Lung (tissue), 12 donors: Measurements from ENCODE around the gene SOX6. TPM values are rescaled to one million over a fixed set of nuclear protein-coding genes. Genes with fewer than 3 reads are reported as not detected.

ENCODE experiments used
- ATAC-seq: fragments of 200-7000 bp; cut with Tn5 transposase; one replicate; pipeline ENCODE4 v1.9.1; 2020; ENCODE audit warnings: moderate number of reproducible peaks; ENCODE audit not compliant: insufficient read depth, low FRiP score
- DNase-seq, 3 donors: peaks; one replicate each; pipeline ENCODE4 v3.0.0-alpha.2; 2013 to 2017
- H3K27ac ChIP-seq, 2 donors: one replicate each; pipeline ENCODE4 v1.5.1; 2013; ENCODE audit warnings: mild to moderate bottlenecking in 2 of 2, moderate library complexity in 2 of 2, control low read depth in 1 of 2, inconsistent platforms in 1 of 2, low read depth in 1 of 2, low read length in 1 of 2
- H3K27me3 ChIP-seq, 3 donors: one replicate each; pipeline ENCODE4 v1.5.1; 2013; ENCODE audit warnings: low read length in 2 of 3; ENCODE audit not compliant: control insufficient read depth in 3 of 3, insufficient read depth in 3 of 3
- H3K36me3 ChIP-seq, 4 donors: one replicate each; pipeline ENCODE4 v1.5.1; 2013; ENCODE audit warnings: low read length in 4 of 4, mild to moderate bottlenecking in 1 of 4, moderate library complexity in 1 of 4; ENCODE audit not compliant: control insufficient read depth in 4 of 4, insufficient read depth in 4 of 4
- H3K4me1 ChIP-seq, 5 donors: one replicate each; pipeline ENCODE4 v1.5.1; 2013; ENCODE audit warnings: low read length in 5 of 5, mild to moderate bottlenecking in 2 of 5, moderate library complexity in 1 of 5; ENCODE audit not compliant: control insufficient read depth in 5 of 5, insufficient read depth in 5 of 5
- H3K4me3 ChIP-seq: one replicate; pipeline ENCODE4 v1.5.1; 2013; ENCODE audit warnings: mild to moderate bottlenecking, control low read depth, moderate library complexity
- H3K9ac ChIP-seq, 2 donors: one replicate each; pipeline ENCODE4 v1.5.1; 2013; ENCODE audit warnings: low read length in 2 of 2, control low read depth in 1 of 2; ENCODE audit not compliant: insufficient read depth in 1 of 2
- H3K9me3 ChIP-seq, 4 donors: one replicate each; pipeline ENCODE4 v1.5.1; 2013; ENCODE audit warnings: low read length in 3 of 4, mild to moderate bottlenecking in 1 of 4, moderate library complexity in 1 of 4; ENCODE audit not compliant: control insufficient read depth in 4 of 4, insufficient read depth in 3 of 4
- CTCF ChIP-seq: IDR thresholded peaks from 2 replicates; pipeline ENCODE4 v1.5.1; 2012; ENCODE audit warnings: mild to moderate bottlenecking; ENCODE audit errors: control extremely low read depth, extremely low read depth
- WGBS, 2 donors: extraction: QIAGEN DNeasy Blood & Tissue Kit; methylation state at CpG; one replicate each; pipeline ENCODE4 v1.1.7; 2013; 5-methylcytosine and 5-hydroxymethylcytosine counted together
- polyA plus RNA-seq, 2 donors: library from polyadenylated mRNA; stranded (reverse); fragments of 200-250 nt; gene quantifications; one replicate each; pipeline ENCODE4 v1.2.1, GENCODE V29; 2013
- total RNA-seq, 2 donors: library from RNA; depleted of rRNA in 1 of 2; stranded (reverse); fragments of >200 nt in 1 of 2; gene quantifications; one replicate each; pipeline ENCODE4 v1.2.1, GENCODE V29; 2014 to 2021
- donor health status: control.
- donor health status: control.
- donor health status: Bipolar disorder and iron deficiency.
- donor health status: healthy.
- donor health status: DM: yes; HTN: yes; CAD: no.

SOX6 gene
- total and polyA plus RNA-seq, 4 donors = 0.58 to 31.7 (median 7.4) TPM

- ATAC-seq (no peak), DNase-seq (no peak)
- H3K9ac ChIP-seq = no peak overlapping the region
- no peaks in the 10 kb centered on the region for H3K36me3 ChIP-seq
- no peak overlapping the region for H3K27ac ChIP-seq
- 91 to 95% methylated on average over 7 of the region's 7 CpGs for WGBS, 2 donors
- no peak for TF ChIP-seq CTCF
- H3K27me3 ChIP-seq = no peaks in the 10 kb centered on the region
- H3K4me3 ChIP-seq = no peak overlapping the region
- H3K4me1 ChIP-seq = peaks cover 0 to under 1% (median 0%) of the 10 kb centered on the region in 5 donors
- peaks cover 0 to 4% (median 0%) of the 10 kb centered on the region in 4 donors for H3K9me3 ChIP-seq
These were observed 412.7 kb downstream of the SOX6 start for GRCh38 chr11:15943418-15944197.

DNA sequence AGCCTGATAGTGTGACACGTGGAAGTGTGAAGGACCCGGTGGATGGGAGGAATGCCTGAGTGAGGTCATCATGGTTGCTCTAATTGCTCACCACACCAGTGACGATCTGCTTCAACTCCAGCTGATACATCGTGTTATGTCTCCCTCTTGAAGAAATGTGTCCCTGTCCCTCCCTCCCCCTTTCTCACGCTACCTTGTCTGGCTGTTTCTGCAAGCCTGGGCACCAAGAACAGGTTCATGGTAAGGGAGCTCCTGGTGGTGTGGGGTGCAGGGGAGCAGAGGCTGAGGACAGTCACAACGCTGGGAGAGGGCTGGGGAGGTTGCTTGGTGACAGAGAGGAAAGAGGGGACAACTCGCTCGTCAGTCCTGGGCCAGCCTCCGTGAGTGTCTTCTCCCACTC is 413.4 kb downstream of the SOX6 start:
- Histone ChIP-seq H3K27me3 (no peaks in the 10 kb centered on the region), H3K4me1 (peaks cover 0 to 7% (median 0%) of the 10 kb centered on the region in 5 donors), H3K36me3 (no peaks in the 10 kb centered on the region), H3K4me3 (no peak overlapping the region), H3K27ac (no peak overlapping the region), H3K9me3 (peaks cover 0 to 4% (median 0%) of the 10 kb centered on the region in 4 donors), H3K9ac (no peak overlapping the region)
- no peak for TF ChIP-seq CTCF
- no peak for ATAC-seq
- DNase-seq = no peak
- WGBS, 2 donors = 95% methylated on average over 9 of the region's 9 CpGs

GRCh38 chr11:15942126-15942525 is 414.2 kb downstream of the SOX6 start:
- ATAC-seq (no peak), DNase-seq (no peak)
- H3K27ac ChIP-seq = no peak overlapping the region
- 95 to 96% methylated on average over 7 of the region's 7 CpGs for WGBS, 2 donors
- no peak overlapping the region for H3K4me3 ChIP-seq
- no peak overlapping the region for H3K9ac ChIP-seq
- H3K4me1 ChIP-seq = peaks cover 0 to 12% (median 0%) of the 10 kb centered on the region in 5 donors
- peaks cover 0 to 4% (median 0%) of the 10 kb centered on the region in 4 donors for H3K9me3 ChIP-seq
- H3K36me3 ChIP-seq = no peaks in the 10 kb centered on the region
- TF ChIP-seq CTCF = no peak
- no peaks in the 10 kb centered on the region for H3K27me3 ChIP-seq
